H1 (cell line): ENCODE measurements around the gene TMEM204. TPM values are rescaled to one million over a fixed set of nuclear protein-coding genes. Genes with fewer than 3 reads are reported as not detected.

Source experiments
- CTCF ChIA-PET: fragments of 300-600 bp; sonication (Branson Sonifier 250); formaldehyde crosslinking; loops from one replicate; lab custom pipeline; 2021; ENCODE audit not compliant: partially characterized antibody; lab: Charles Lee
- POLR2A ChIA-PET: fragments of 300-600 bp; sonication (Branson Sonifier 250); formaldehyde crosslinking; loops from one replicate; lab custom pipeline; 2021; ENCODE audit warnings: inconsistent platforms; ENCODE audit not compliant: partially characterized antibody; lab: Charles Lee
- DNase-seq, 2 experiments: peaks; one replicate each; pipeline versions ENCODE4 v3.0.0 to v3.0.0-alpha.2; 2010 to 2022; ENCODE audit warnings: low spot score in 2 of 2, low read depth in 1 of 2, mixed read lengths in 1 of 2
- FAIRE-seq: peaks from 2 replicates; lab custom pipeline; 2011; peaks lifted over from hg19 to GRCh38; lab: Jason Lieb, UNC
- H2AFZ ChIP-seq: 2 replicates; pipeline ENCODE4 v1.8.1; 2012; ENCODE audit warnings: low read length, inconsistent platforms
- H2AK5ac ChIP-seq: 2 replicates; pipeline ENCODE4 v1.6.1; 2013; ENCODE audit warnings: low read depth, low read length
- H2BK120ac ChIP-seq: replicated peaks from 2 replicates; pipeline ENCODE3; 2013; ENCODE audit warnings: low read depth, low read length, inconsistent platforms
- H2BK12ac ChIP-seq: 2 replicates; pipeline ENCODE4 v1.6.1; 2013; ENCODE audit warnings: low read depth, low read length
- H2BK15ac ChIP-seq: 2 replicates; pipeline ENCODE4 v1.6.1; 2013; ENCODE audit warnings: low read length
- H2BK20ac ChIP-seq: 2 replicates; pipeline ENCODE4 v1.6.1; 2013; ENCODE audit warnings: low read length
- H2BK5ac ChIP-seq: 2 replicates; pipeline ENCODE4 v1.6.1; 2013; ENCODE audit warnings: low read depth, low read length
- H3K14ac ChIP-seq: 2 replicates; pipeline ENCODE4 v1.6.1; 2013; ENCODE audit warnings: inconsistent platforms; ENCODE audit not compliant: insufficient read length
- H3K18ac ChIP-seq: 2 replicates; pipeline ENCODE4 v1.6.1; 2013; ENCODE audit warnings: low read length; ENCODE audit errors: extremely low read depth
- H3K23ac ChIP-seq: 2 replicates; pipeline ENCODE4 v1.6.1; 2013; ENCODE audit warnings: inconsistent platforms; ENCODE audit not compliant: insufficient read length
- H3K23me2 ChIP-seq: 2 replicates; pipeline ENCODE4 v1.6.1; 2013; ENCODE audit warnings: low read depth, low read length
- H3K27ac ChIP-seq: 2 replicates; pipeline ENCODE4 v1.6.1; 2011; ENCODE audit warnings: low read depth, low read length, inconsistent platforms
- H3K27me3 ChIP-seq, 4 experiments: replicated peaks in 1 of 4; 1 replicate in 1 of 4; 2 replicates in 3 of 4; pipeline versions ENCODE4 v1.6.1 to v1.8.1; 2011 to 2013; ENCODE audit warnings: low read length in 3 of 4, mild to moderate bottlenecking in 3 of 4, inconsistent platforms in 2 of 4, mixed read lengths in 2 of 4, moderate library complexity in 1 of 4; ENCODE audit not compliant: control insufficient read depth in 3 of 4, insufficient read depth in 3 of 4; ENCODE audit errors: extremely low read depth in 1 of 4
- H3K36me3 ChIP-seq, 4 experiments: 2 replicates each; pipeline versions ENCODE4 v1.6.1 to v1.8.1; 2011 to 2013; ENCODE audit warnings: mild to moderate bottlenecking in 4 of 4, low read length in 3 of 4, moderate library complexity in 2 of 4, control low read depth in 1 of 4, inconsistent platforms in 1 of 4; ENCODE audit not compliant: insufficient read depth in 4 of 4, control insufficient read depth in 2 of 4
- H3K4ac ChIP-seq: replicated peaks from 2 replicates; pipeline ENCODE3; 2013; ENCODE audit warnings: low read length, low read depth, mixed read lengths, inconsistent platforms; ENCODE audit not compliant: insufficient read length
- H3K4me1 ChIP-seq, 4 experiments: replicated peaks in 1 of 4; 1 replicate in 1 of 4; 2 replicates in 3 of 4; pipeline versions ENCODE4 v1.6.1 to v1.8.1; 2011 to 2013; ENCODE audit warnings: low read length in 3 of 4, inconsistent platforms in 2 of 4, mixed read lengths in 1 of 4; ENCODE audit not compliant: insufficient read depth in 4 of 4, control insufficient read depth in 3 of 4
- H3K4me2 ChIP-seq, 2 experiments: 2 replicates each; pipeline versions ENCODE4 v1.6.1 to v1.8.1; 2011 to 2013; ENCODE audit warnings: low read depth in 2 of 2, low read length in 2 of 2, control low read depth in 1 of 2, inconsistent platforms in 1 of 2, mild to moderate bottlenecking in 1 of 2; ENCODE audit not compliant: insufficient read depth in 1 of 2
- H3K4me3 ChIP-seq, 4 experiments: fragments of 200-600, 300-600 bp in 1 of 4; sonication (generic), shearing (Covaris generic), sonication (Bioruptor Twin) in 1 of 4; 2 replicates each; pipeline versions ENCODE4 v1.5.1 to v1.8.1; 2011 to 2016; ENCODE audit warnings: low read length in 4 of 4, low read depth in 3 of 4, control low read depth in 2 of 4, inconsistent platforms in 2 of 4, mild to moderate bottlenecking in 2 of 4, mixed read lengths in 1 of 4, moderate library complexity in 1 of 4; ENCODE audit not compliant: insufficient read depth in 2 of 4; ENCODE audit errors: extremely low read depth in 1 of 4
- H3K56ac ChIP-seq: replicated peaks from 2 replicates; pipeline ENCODE3; 2013; ENCODE audit warnings: low read depth, mild to moderate bottlenecking, mixed read lengths, low read length, inconsistent platforms; ENCODE audit not compliant: insufficient read length
- H3K79me1 ChIP-seq: 2 replicates; pipeline ENCODE4 v1.6.1; 2013; ENCODE audit warnings: low read depth, low read length, control low read depth
- H3K79me2 ChIP-seq, 2 experiments: 2 replicates each; pipeline versions ENCODE4 v1.6.1 to v1.8.1; 2012 to 2013; ENCODE audit warnings: low read length in 2 of 2, mild to moderate bottlenecking in 2 of 2, inconsistent platforms in 1 of 2; ENCODE audit not compliant: insufficient read depth in 2 of 2, control insufficient read depth in 1 of 2
- H3K9ac ChIP-seq, 4 experiments: replicated peaks in 1 of 4; 1 replicate in 1 of 4; 2 replicates in 3 of 4; pipeline versions ENCODE4 v1.6.1 to v1.8.1; 2011 to 2013; ENCODE audit warnings: low read depth in 3 of 4, low read length in 3 of 4, control low read depth in 2 of 4, mild to moderate bottlenecking in 2 of 4, moderate library complexity in 2 of 4, inconsistent platforms in 1 of 4; ENCODE audit errors: extremely low read depth in 1 of 4
- H3K9me3 ChIP-seq, 2 experiments: 2 replicates each; pipeline versions ENCODE4 v1.6.1 to v1.8.1; 2012 to 2013; ENCODE audit warnings: mild to moderate bottlenecking in 2 of 2, moderate library complexity in 2 of 2, control low read depth in 1 of 2, inconsistent platforms in 1 of 2, low read depth in 1 of 2, low read length in 1 of 2, mixed read lengths in 1 of 2; ENCODE audit not compliant: insufficient read depth in 2 of 2
- H4K20me1 ChIP-seq, 2 experiments: replicated peaks in 1 of 2; 2 replicates each; pipeline versions ENCODE3 to v1.8.1; 2011 to 2013; ENCODE audit warnings: inconsistent platforms in 2 of 2, low read length in 2 of 2, mild to moderate bottlenecking in 1 of 2; ENCODE audit not compliant: insufficient read depth in 2 of 2, control insufficient read depth in 1 of 2
- H4K5ac ChIP-seq: 2 replicates; pipeline ENCODE4 v1.6.1; 2013; ENCODE audit warnings: low read length, low read depth, mixed read lengths, inconsistent platforms; ENCODE audit not compliant: insufficient read length
- H4K8ac ChIP-seq: 2 replicates; pipeline ENCODE4 v1.8.0; 2013; ENCODE audit warnings: mild to moderate bottlenecking, moderate library complexity, low read length, inconsistent platforms; ENCODE audit not compliant: insufficient read depth; ENCODE audit errors: extremely low read depth
- H4K91ac ChIP-seq: replicated peaks from 2 replicates; pipeline ENCODE3; 2013; ENCODE audit warnings: low read length, mixed read lengths, inconsistent platforms; ENCODE audit not compliant: insufficient read length
- BCL11A ChIP-seq, 2 experiments: IDR thresholded peaks; one replicate each; pipeline ENCODE4 v1.6.1; 2011; ENCODE audit warnings: low read depth in 2 of 2, low read length in 2 of 2, mild to moderate bottlenecking in 2 of 2
- CBX8 ChIP-seq: fragments of 300-800, 300-1000 bp; sonication (generic); IDR thresholded peaks from 2 replicates; pipeline ENCODE4 v1.7.1; 2016; ENCODE audit warnings: low read depth, low read length, borderline replicate concordance
- JUN ChIP-seq: IDR thresholded peaks from 2 replicates; pipeline ENCODE4 v1.6.1; 2011; ENCODE audit warnings: low read depth, mild to moderate bottlenecking, improper control_type of control experiment, low read length
- KDM1A ChIP-seq: fragments of 200-600, 300-600 bp; sonication (generic); IDR thresholded peaks from 2 replicates; pipeline ENCODE4 v1.7.1; 2016; ENCODE audit warnings: mild to moderate bottlenecking, low read length, borderline replicate concordance
- KDM4A ChIP-seq: IDR thresholded peaks from one replicate; pipeline ENCODE4 v1.7.1; 2012; ENCODE audit warnings: low read depth, mild to moderate bottlenecking, moderate library complexity, low read length, inconsistent platforms; ENCODE audit not compliant: severe bottlenecking
- POLR2A ChIP-seq, 2 experiments: IDR thresholded peaks; 1 replicate in 1 of 2; 2 replicates in 1 of 2; pipeline ENCODE4 v1.6.1; 2011; ENCODE audit warnings: low read depth in 2 of 2, low read length in 2 of 2, mild to moderate bottlenecking in 2 of 2; ENCODE audit errors: control extremely low read depth in 1 of 2
- POLR2AphosphoS5 ChIP-seq: IDR thresholded peaks from 2 replicates; pipeline ENCODE4 v1.6.1; 2011; ENCODE audit warnings: low read depth, low read length
- POU5F1 ChIP-seq: IDR thresholded peaks from 2 replicates; pipeline ENCODE4 v1.6.1; 2011; ENCODE audit warnings: low read depth, mild to moderate bottlenecking, low read length, moderate library complexity
- RFX5 ChIP-seq: IDR thresholded peaks from 2 replicates; pipeline ENCODE4 v1.6.1; 2011; ENCODE audit warnings: low read depth, low read length, improper control_type of control experiment, borderline replicate concordance
- SIN3A ChIP-seq, 2 experiments: IDR thresholded peaks in 1 of 2; conservative IDR thresholded peaks in 1 of 2; 2 replicates each; pipeline ENCODE4 v1.6.1; 2011 to 2012; ENCODE audit warnings: low read length in 2 of 2, improper control_type of control experiment in 1 of 2, low read depth in 1 of 2, mild to moderate bottlenecking in 1 of 2
- SP4 ChIP-seq: IDR thresholded peaks from 2 replicates; pipeline ENCODE4 v1.6.1; 2012; ENCODE audit warnings: low read length, inconsistent platforms
- SUZ12 ChIP-seq: fragments of 200-600 bp; sonication (generic); IDR thresholded peaks from 2 replicates; pipeline ENCODE4 v1.6.1; 2012; ENCODE audit warnings: mild to moderate bottlenecking, inconsistent platforms, low read length, moderate library complexity, mixed read lengths
- WGBS, 2 experiments: shearing (Covaris generic) in 1 of 2; methylation state at CpG; one replicate each; pipeline versions ENCODE4 v1.1.6 to v1.1.7; 2013 to 2015; ENCODE audit warnings: low lambda C conversion rate in 2 of 2, mixed read lengths in 2 of 2, inconsistent platforms in 1 of 2, low coverage in 1 of 2, missing lambda C conversion rate in 1 of 2; ENCODE audit not compliant: insufficient replicate concordance in 2 of 2, insufficient coverage in 1 of 2, insufficient read length in 1 of 2; ENCODE audit errors: extremely low coverage in 1 of 2, missing lambda C conversion rate in 1 of 2; 5-methylcytosine and 5-hydroxymethylcytosine counted together
- polyA plus RNA-seq, 7 experiments: library from polyadenylated mRNA; depleted of rRNA in 3 of 7; stranded (reverse) in 5 of 7; unstranded in 2 of 7; fragments of >200 nt in 5 of 7; fragments of 200-250 nt in 2 of 7; gene quantifications; 1 replicate in 5 of 7; 2 replicates in 1 of 7; 4 replicates in 1 of 7; pipeline versions ENCODE4 v1.2.1 to v1.2.3, GENCODE V29; 2011 to 2013; ENCODE audit warnings: missing spikeins in 2 of 7, mixed read lengths in 2 of 7
- total RNA-seq: library from RNA; stranded (reverse); fragmentation: NEBNext Ultra II Directional; extraction: Animal tissue kit (Norgen Biotek cat#: 25700); gene quantifications from 2 replicates; pipeline ENCODE4 v1.2.1, GENCODE V29; 2021
- TF ChIP-seq, protein P1 (sequence below): IDR thresholded peaks from 2 replicates; pipeline ENCODE4 v1.6.1; 2012; ENCODE audit warnings: inconsistent platforms

Gene TMEM204
- total and polyA plus RNA-seq, 2 of the 8 experiments (the other 6 are each of a cell fraction or from before 2014, with no cell fraction given) = not detected

DNA sequence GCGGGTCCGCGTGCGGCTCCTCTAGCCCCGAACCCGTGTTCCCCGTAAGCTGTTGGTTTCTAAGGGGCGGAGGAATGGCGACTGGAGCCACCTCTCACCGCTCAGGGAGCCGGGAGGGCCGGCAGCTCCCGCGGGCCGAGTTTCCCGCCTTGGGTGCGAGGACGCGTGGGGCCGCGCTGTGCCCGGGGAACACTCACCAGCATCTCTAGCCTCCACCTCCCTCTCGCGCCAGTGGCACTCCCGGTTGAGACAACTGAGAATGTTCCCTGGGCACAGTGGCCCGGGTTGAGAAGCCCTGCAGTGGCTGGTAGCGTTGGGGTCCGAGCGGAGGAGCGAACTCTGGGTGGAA lies 39.7 kb upstream of the TMEM204 start:
- H3K23me2 ChIP-seq = peaks cover 9% of the 10 kb centered on the region
- H3K4ac ChIP-seq = no peak overlapping the region
- H3K14ac ChIP-seq = no peak overlapping the region
- no peak overlapping the region for H2BK12ac ChIP-seq
- H2BK5ac ChIP-seq = no peak overlapping the region
- 0% methylated on average over 1 of the region's 30 CpGs; no CpG with 5 or more reads in 1 of the 2 experiments for WGBS, 2 experiments
- H3K56ac ChIP-seq = peak overlapping the region; percentile 59
- no peak overlapping the region for H2BK120ac ChIP-seq
- H3K9me3 ChIP-seq = no peaks in the 10 kb centered on the region
- no peak overlapping the region for H4K91ac ChIP-seq
- H3K36me3 ChIP-seq = peaks cover 11 to 33% (median 18%) of the 10 kb centered on the region in 4 experiments
- H2AK5ac ChIP-seq = peak overlapping the region; percentile 15; the same call in 1 of the 2 replicates
- H2BK15ac ChIP-seq = no peak overlapping the region
- no peak overlapping the region for H3K18ac ChIP-seq
- no peak overlapping the region for H2AFZ ChIP-seq
- peak overlapping the region; percentile 84 for H4K8ac ChIP-seq
- no peak for DNase-seq
- peaks cover 0 to 8% (median 5%) of the 10 kb centered on the region in 4 experiments; a peak in 4 of 7 replicates for H3K4me1 ChIP-seq
- no peak overlapping the region for H3K23ac ChIP-seq
- H3K27ac ChIP-seq = peak overlapping the region; percentile 97; the same call in 1 of the 2 replicates
- H4K5ac ChIP-seq = no peak overlapping the region
- H2BK20ac ChIP-seq = no peak overlapping the region
- H3K79me2 ChIP-seq = peaks cover 0 to 12% of the 10 kb centered on the region in 2 experiments; a peak in 1 of 4 replicates
- ChIA-PET CTCF (interaction anchor here (0.6 to 2.2 kb wide), 7 partner anchors 9 to 55 kb away, joined by 3 to 7 read pairs (median 3); no protein-coding TSS in a partner anchor), POLR2A (interaction anchor here (0.6 to 16.8 kb wide), 10 partner anchors 9 to 117 kb away, joined by 3 to 175 read pairs (median 5); partner anchors contain the start of gene CCDC154)
- H4K20me1 ChIP-seq = peaks cover 3% of the 10 kb centered on the region in 2 experiments
- H3K79me1 ChIP-seq = peaks cover 3% of the 10 kb centered on the region
- peak overlapping the region; percentile 86 to 93 (median 90) for H3K4me3 ChIP-seq
- peak overlapping the region; percentile 88 to 90 for H3K4me2 ChIP-seq
- peak overlapping the region; percentile 87 to 94 (median 92) for H3K9ac ChIP-seq
- no peak for FAIRE-seq
- H3K27me3 ChIP-seq = no peaks in the 10 kb centered on the region
- TF ChIP-seq, protein P1, sequence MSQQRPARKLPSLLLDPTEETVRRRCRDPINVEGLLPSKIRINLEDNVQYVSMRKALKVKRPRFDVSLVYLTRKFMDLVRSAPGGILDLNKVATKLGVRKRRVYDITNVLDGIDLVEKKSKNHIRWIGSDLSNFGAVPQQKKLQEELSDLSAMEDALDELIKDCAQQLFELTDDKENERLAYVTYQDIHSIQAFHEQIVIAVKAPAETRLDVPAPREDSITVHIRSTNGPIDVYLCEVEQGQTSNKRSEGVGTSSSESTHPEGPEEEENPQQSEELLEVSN = no peak
- TF ChIP-seq POLR2A (IDR thresholded peaks at IDR 0.05; ENCODE audit: control extremely low read depth in 1 of 2, low read depth in 2 of 2, low read length in 2 of 2) (no peak), CBX8 (no peak), SUZ12 (no peak), POU5F1 (no peak), BCL11A (IDR thresholded peaks at IDR 0.05; ENCODE audit: low read depth in 2 of 2, low read length in 2 of 2) (no peak), SIN3A (conservative IDR thresholded peaks at IDR 0.05 in 1 of 2, IDR thresholded peaks at IDR 0.05 in 1 of 2; ENCODE audit: low read depth in 1 of 2, low read length in 2 of 2) (no peak), POLR2AphosphoS5 (no peak; the same call in 1 of the 2 replicates), SP4 (no peak), KDM1A (no peak), RFX5 (no peak), JUN (no peak), KDM4A (no peak)
